Small intestine (tissue), 7 donors: ENCODE data around the gene AATK. TPM values are rescaled to one million over a fixed set of nuclear protein-coding genes. Genes with fewer than 3 reads are reported as not detected.

ENCODE experiments used
- DNase-seq, 2 donors: peaks; one replicate each; pipeline versions ENCODE4 v3.0.0 to v3.0.0-alpha.2; 2013
- FAIRE-seq: peaks from 2 replicates; lab custom pipeline; 2012; peaks lifted over from hg19 to GRCh38; lab: Jason Lieb, UNC
- H3K27ac ChIP-seq, 3 donors: one replicate each; pipeline ENCODE4 v1.5.1; 2013; ENCODE audit warnings: low read length in 2 of 3, mild to moderate bottlenecking in 2 of 3, control low read depth in 1 of 3, inconsistent platforms in 1 of 3, low read depth in 1 of 3, moderate library complexity in 1 of 3
- H3K27me3 ChIP-seq, 3 donors: one replicate each; pipeline ENCODE4 v1.6.1; 2013; ENCODE audit warnings: low read length in 3 of 3, inconsistent platforms in 1 of 3; ENCODE audit not compliant: control insufficient read depth in 3 of 3, insufficient read depth in 3 of 3
- H3K36me3 ChIP-seq, 3 donors: one replicate each; pipeline ENCODE4 v1.6.1; 2013; ENCODE audit warnings: low read length in 3 of 3, inconsistent platforms in 1 of 3, low read depth in 1 of 3, mild to moderate bottlenecking in 1 of 3, moderate library complexity in 1 of 3; ENCODE audit not compliant: control insufficient read depth in 3 of 3, insufficient read depth in 2 of 3
- H3K4me1 ChIP-seq, 3 donors: one replicate each; pipeline ENCODE4 v1.6.1; 2013; ENCODE audit warnings: low read length in 2 of 3, inconsistent platforms in 1 of 3, low read depth in 1 of 3, mild to moderate bottlenecking in 1 of 3, moderate library complexity in 1 of 3; ENCODE audit not compliant: control insufficient read depth in 3 of 3, insufficient read depth in 2 of 3
- H3K4me3 ChIP-seq, 3 donors: one replicate each; pipeline ENCODE4 v1.5.1; 2013; ENCODE audit warnings: low read length in 3 of 3, control low read depth in 1 of 3, inconsistent platforms in 1 of 3, low read depth in 1 of 3, mild to moderate bottlenecking in 1 of 3, moderate library complexity in 1 of 3
- H3K9me3 ChIP-seq, 2 donors: one replicate each; pipeline ENCODE4 v1.6.1; 2013; ENCODE audit warnings: low read depth in 1 of 2, low read length in 1 of 2; ENCODE audit not compliant: control insufficient read depth in 2 of 2, insufficient read depth in 1 of 2
- WGBS, 3 donors: extraction: QIAGEN DNeasy Blood & Tissue Kit; methylation state at CpG; one replicate each; pipeline ENCODE4 v1.1.7; 2013; 5-methylcytosine and 5-hydroxymethylcytosine counted together
- polyA plus RNA-seq, 4 donors: library from polyadenylated mRNA; stranded (reverse) in 3 of 4; unstranded in 1 of 4; fragments of 200-250 nt in 3 of 4; fragments of 120-200 nt in 1 of 4; gene quantifications; one replicate each; pipeline versions ENCODE4 v1.2.1 to v1.2.3, GENCODE V29; 2013
- donor health status: healthy with polysubstance abuse.
- donor health status: control.
- donor health status: control.
- donor health status: Bipolar disorder and iron deficiency.
- donor health status: healthy.

AATK gene
- polyA plus RNA-seq, 4 donors, result 33.1 to 118 (median 95.7) TPM

DNA sequence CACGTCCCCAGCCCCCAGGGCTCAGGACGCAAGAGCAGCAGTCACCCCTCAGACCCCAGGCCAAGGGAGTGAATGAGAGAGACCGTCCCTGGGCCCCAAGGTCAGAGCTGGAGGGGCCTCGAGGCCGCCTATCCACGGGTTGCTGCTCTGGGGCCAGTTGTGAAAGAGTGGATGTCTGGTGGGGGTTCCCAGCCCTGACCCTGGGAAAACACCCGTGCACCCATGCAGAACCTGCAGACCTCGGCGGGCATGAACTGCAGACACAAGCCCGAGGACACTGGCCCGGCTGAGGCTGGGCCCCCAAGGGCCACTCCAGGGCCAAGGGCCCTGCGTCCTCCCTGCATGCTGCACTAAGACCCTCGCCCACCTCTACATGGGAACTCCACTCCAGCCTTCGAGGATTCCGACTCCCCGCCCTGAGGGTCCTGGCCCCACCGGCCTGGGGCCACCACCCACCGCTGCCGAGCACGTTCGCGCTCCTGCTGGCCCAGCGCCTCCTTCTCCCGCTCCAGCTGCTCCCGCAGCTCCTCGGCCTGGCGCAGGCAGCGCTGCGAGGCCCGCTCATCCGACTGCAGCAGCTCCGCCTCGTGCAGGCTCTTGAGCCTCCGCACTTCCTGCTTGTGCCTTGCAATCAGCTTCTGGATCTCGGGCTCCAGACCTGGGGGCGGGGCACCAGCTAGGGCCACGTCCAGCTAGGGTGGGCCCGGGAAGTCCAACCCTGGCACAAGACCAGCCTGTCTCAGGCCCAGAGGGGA, 27.6 kb upstream of the AATK start:
- no peaks in the 10 kb centered on the region for H3K4me1 ChIP-seq
- H3K36me3 ChIP-seq, result peaks cover 0 to 82% (median 7%) of the 10 kb centered on the region in 3 donors
- FAIRE-seq (no peak), DNase-seq (no peak)
- no peak overlapping the region for H3K27ac ChIP-seq
- H3K27me3 ChIP-seq, result no peaks in the 10 kb centered on the region
- no peaks in the 10 kb centered on the region for H3K9me3 ChIP-seq
- WGBS, 3 donors, result 84 to 91% (median 90%) methylated on average over 36 to 38 of the region's 38 CpGs
- H3K4me3 ChIP-seq, result no peak overlapping the region

- no peak overlapping the region for H3K27ac ChIP-seq
- no peak for FAIRE-seq
- WGBS, 3 donors, result 91 to 93% (median 92%) methylated on average over 15 to 17 of the region's 17 CpGs
- no peaks in the 10 kb centered on the region for H3K27me3 ChIP-seq
- H3K4me1 ChIP-seq, result no peaks in the 10 kb centered on the region
- H3K9me3 ChIP-seq, result no peaks in the 10 kb centered on the region
- H3K36me3 ChIP-seq, result peaks cover 0 to 79% (median 7%) of the 10 kb centered on the region in 3 donors
- no peak for DNase-seq
- no peak overlapping the region for H3K4me3 ChIP-seq
Observed at GRCh38 chr17:81193051-81193410, 27.0 kb upstream of the AATK start.

DNA sequence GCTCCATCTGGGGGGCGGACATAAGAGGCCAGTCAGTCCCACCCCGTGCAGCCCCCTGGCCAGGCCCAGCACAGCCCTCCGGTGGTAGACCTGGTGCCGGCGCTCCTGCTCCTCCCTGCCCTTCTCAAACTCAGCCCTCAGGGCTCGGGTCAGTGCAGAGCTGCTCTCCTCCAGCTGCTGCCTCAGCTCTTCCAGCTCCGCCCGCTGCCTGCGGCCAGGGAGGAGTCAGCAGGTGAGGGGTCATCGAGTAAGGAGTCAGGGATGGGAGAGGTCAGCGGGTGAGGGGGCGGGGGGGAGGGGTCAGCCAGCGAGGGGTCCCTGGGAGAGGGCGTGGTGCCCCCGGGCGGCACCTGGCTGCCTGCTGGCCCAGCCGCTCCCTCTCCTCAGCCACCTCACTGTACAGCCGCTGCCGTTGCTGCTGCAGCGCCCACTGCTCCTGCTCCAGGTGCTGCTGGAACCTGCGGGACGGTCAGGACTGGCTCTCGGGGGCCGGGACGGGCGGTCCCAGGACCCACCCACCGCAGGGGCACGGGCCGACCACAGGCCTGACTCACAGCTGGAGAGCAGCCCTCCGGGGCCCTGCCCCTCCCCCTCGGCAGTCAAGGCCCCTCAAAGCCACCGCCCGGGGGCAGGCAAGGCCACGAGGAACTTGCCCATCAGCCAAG, 26.5 kb upstream of the AATK start:
- H3K4me3 ChIP-seq, result no peak overlapping the region
- H3K27ac ChIP-seq, result no peak overlapping the region
- FAIRE-seq (no peak), DNase-seq (no peak)
- H3K4me1 ChIP-seq, result no peaks in the 10 kb centered on the region
- WGBS, 3 donors, result 79 to 86% (median 82%) methylated on average over 27 to 34 of the region's 34 CpGs
- no peaks in the 10 kb centered on the region for H3K27me3 ChIP-seq
- H3K36me3 ChIP-seq, result peaks cover 0 to 74% (median 4%) of the 10 kb centered on the region in 3 donors
- no peaks in the 10 kb centered on the region for H3K9me3 ChIP-seq

- Histone ChIP-seq H3K27ac (no peak overlapping the region), H3K4me3 (no peak overlapping the region), H3K4me1 (no peaks in the 10 kb centered on the region), H3K9me3 (no peaks in the 10 kb centered on the region), H3K27me3 (no peaks in the 10 kb centered on the region), H3K36me3 (peaks cover 0 to 66% (median 2%) of the 10 kb centered on the region in 3 donors)
- FAIRE-seq (no peak), DNase-seq (no peak)
- 90 to 92% (median 90%) methylated on average over 14 of the region's 14 CpGs for WGBS, 3 donors
Observed at GRCh38 chr17:81191646-81192045, 25.6 kb upstream of the AATK start.

DNA sequence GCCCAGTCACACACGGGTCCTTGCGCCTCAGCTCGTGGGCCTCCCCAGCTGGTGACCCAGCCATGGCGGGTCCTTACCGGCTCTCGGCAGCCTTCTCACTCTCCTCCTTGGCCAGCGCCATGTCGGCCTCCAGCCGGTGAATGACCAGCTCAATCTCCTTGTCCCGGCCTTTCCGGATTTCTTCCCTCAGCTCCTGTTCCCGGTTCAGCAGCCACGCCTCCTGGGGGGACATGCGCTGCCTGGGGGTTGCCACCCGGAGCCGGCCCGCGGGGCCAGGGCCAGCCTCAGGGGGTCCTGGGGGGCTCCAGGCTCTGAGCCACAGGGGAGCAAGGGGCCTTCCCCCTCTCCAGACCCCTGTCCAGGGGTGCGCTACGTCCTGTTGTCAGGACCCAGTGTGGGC, 25.1 kb upstream of the AATK start:
- FAIRE-seq (no peak), DNase-seq (no peak)
- H3K4me3 ChIP-seq, result no peak overlapping the region
- no peaks in the 10 kb centered on the region for H3K27me3 ChIP-seq
- H3K27ac ChIP-seq, result no peak overlapping the region
- no peaks in the 10 kb centered on the region for H3K4me1 ChIP-seq
- peaks cover 0 to 61% (median 0%) of the 10 kb centered on the region in 3 donors for H3K36me3 ChIP-seq
- 90 to 94% (median 91%) methylated on average over 20 of the region's 20 CpGs for WGBS, 3 donors
- no peaks in the 10 kb centered on the region for H3K9me3 ChIP-seq

- 94 to 97% (median 96%) methylated on average over 23 to 28 of the region's 28 CpGs for WGBS, 3 donors
- H3K27ac ChIP-seq, result no peak overlapping the region
- H3K27me3 ChIP-seq, result no peaks in the 10 kb centered on the region
- DNase-seq, result no peak
- no peaks in the 10 kb centered on the region for H3K4me1 ChIP-seq
- no peaks in the 10 kb centered on the region for H3K9me3 ChIP-seq
- no peak for FAIRE-seq
- no peak overlapping the region for H3K4me3 ChIP-seq
- H3K36me3 ChIP-seq, result peaks cover 0 to 55% (median 0%) of the 10 kb centered on the region in 3 donors
Observed at GRCh38 chr17:81190591-81190990, 24.6 kb upstream of the AATK start.

GRCh38 chr17:81189670-81190530, 23.9 kb upstream of the AATK start:
- H3K27ac ChIP-seq, result no peak overlapping the region
- H3K27me3 ChIP-seq, result no peaks in the 10 kb centered on the region
- FAIRE-seq (no peak), DNase-seq (no peak)
- H3K36me3 ChIP-seq, result peaks cover 0 to 48% (median 0%) of the 10 kb centered on the region in 3 donors
- no peaks in the 10 kb centered on the region for H3K4me1 ChIP-seq
- no peak overlapping the region for H3K4me3 ChIP-seq
- H3K9me3 ChIP-seq, result no peaks in the 10 kb centered on the region
- WGBS, 3 donors, result 81 to 88% (median 86%) methylated on average over 25 to 27 of the region's 27 CpGs

DNA sequence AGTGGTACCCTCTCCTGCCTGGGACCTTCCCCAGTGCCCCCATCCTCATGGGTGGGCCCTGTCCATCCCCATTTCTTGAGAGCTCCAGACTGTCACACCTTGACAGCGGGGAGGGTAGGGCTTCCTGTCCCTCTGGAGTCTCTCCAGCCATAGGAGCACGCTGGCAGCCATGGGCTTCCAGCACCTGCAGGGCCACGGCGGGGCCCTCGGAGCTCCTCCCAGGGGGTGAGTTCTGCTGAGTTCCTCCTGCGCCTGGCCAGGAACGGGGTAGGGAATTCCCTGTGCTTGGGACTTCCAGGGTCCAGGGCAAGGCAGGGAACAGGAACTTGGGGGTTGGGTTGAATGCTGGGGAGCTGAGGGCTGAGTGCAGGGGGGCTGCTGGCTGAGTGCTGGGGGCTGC, 23.0 kb upstream of the AATK start:
- DNase-seq, result no peak
- Histone ChIP-seq H3K4me3 (no peak overlapping the region), H3K27me3 (peaks cover 0 to 2% (median 0%) of the 10 kb centered on the region in 3 donors), H3K4me1 (no peaks in the 10 kb centered on the region), H3K36me3 (peaks cover 0 to 41% (median 0%) of the 10 kb centered on the region in 3 donors), H3K9me3 (no peaks in the 10 kb centered on the region), H3K27ac (no peak overlapping the region)
- WGBS, 3 donors, result 89 to 93% (median 92%) methylated on average over 7 of the region's 7 CpGs
- FAIRE-seq, result no peak
